ENCODE results near the gene PLB1. TPM values are rescaled to one million over a fixed set of nuclear protein-coding genes. Genes with fewer than 3 reads are reported as not detected.

Gene PLB1
- polyA plus RNA-seq, 1 experiment: 1.4 TPM

DNA sequence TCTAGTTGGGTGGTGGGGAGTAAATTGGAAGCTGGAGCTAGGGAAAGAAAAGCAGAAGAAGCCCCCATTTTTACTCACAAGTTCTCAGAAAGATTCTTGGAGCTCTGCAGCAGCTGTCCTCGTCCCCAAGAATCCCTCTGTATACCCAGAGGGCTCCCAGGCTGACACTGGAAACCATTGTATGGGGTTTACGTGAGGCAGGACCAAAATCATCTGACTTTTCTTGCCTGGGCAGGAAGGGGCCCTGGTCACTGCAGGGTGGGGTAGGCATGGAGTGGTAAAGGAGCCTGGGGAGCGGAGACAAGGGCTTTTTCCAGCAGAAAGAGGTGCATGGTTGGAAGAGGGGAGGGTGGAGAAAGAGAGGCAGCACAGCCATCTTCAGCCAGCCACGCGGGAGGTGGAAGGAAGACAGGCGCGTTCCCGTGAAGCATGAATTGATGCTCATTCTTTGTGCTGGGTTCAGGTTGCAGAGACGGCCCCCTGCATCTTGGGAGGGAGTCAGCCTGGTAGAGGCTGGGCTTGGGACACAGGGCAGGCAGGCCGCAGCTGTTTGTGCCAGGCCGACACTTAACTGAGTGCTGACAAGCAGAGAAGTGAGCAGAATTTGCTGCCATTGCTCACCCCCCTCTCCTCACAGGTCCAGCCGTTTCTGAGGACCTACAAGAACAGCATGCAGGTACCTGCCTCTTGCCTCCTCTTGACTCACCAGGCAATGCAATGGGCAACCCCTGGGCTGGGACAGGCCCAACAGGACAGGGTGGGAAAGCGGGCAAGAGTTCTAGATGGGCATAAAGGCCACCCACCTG is 94.8 kb downstream of the PLB1 start:
- POLR2A ChIA-PET: no interaction called here
- no peak overlapping the region for H3K27ac ChIP-seq (ENCODE audit: low read depth, low read length)
- no peak overlapping the region for H3K4me3 ChIP-seq (ENCODE audit: low read depth, low read length)
- no peak for DNase-seq (ENCODE audit: low read depth, low spot score)
- H3K27me3 ChIP-seq (ENCODE audit: control insufficient read depth, insufficient read depth, low read length): no peaks in the 10 kb centered on the region
- TF ChIP-seq, protein P1, sequence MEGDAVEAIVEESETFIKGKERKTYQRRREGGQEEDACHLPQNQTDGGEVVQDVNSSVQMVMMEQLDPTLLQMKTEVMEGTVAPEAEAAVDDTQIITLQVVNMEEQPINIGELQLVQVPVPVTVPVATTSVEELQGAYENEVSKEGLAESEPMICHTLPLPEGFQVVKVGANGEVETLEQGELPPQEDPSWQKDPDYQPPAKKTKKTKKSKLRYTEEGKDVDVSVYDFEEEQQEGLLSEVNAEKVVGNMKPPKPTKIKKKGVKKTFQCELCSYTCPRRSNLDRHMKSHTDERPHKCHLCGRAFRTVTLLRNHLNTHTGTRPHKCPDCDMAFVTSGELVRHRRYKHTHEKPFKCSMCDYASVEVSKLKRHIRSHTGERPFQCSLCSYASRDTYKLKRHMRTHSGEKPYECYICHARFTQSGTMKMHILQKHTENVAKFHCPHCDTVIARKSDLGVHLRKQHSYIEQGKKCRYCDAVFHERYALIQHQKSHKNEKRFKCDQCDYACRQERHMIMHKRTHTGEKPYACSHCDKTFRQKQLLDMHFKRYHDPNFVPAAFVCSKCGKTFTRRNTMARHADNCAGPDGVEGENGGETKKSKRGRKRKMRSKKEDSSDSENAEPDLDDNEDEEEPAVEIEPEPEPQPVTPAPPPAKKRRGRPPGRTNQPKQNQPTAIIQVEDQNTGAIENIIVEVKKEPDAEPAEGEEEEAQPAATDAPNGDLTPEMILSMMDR (IDR thresholded peaks at IDR 0.05; ENCODE audit: low read depth, low read length): no peak
- H3K9me3 ChIP-seq (ENCODE audit: control insufficient read depth, insufficient read depth, low read length): no peaks in the 10 kb centered on the region; the same call in 1 of the 2 replicates
- CTCF ChIA-PET: no interaction called here

DNA sequence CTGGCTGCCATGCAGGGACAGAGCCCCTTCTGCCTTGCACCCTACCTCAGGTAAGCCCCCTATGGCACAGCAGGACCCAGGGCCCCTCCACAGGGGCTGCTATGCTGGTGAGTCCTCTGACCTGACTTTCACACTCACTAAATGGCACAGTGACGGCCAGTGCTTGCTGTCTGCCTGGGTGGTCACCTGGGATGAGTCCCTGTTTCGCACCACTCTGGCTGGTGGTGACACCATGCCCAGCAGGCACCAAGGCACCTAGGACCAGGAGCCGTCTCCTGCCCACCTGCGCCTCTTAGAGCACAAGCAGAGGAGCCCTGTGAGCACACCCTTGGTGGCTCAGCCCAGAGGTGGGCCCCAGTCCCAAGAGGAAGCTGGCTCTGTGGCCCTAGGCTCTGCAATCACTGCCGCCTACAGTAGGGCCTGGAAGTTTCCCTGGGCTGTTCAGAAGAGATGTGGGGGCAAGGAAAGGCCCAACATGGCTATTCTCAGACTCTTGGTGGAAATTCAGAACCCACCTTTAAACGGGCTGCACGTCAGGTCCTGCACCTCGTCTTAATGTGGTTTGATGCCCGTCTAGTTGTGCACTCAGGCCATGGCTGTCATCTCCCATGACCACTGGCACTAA is 96.0 kb downstream of the PLB1 start:
- CTCF ChIA-PET: interaction anchor here (1.5 kb wide), 1 partner anchor 24 kb away, joined by 5 read pairs; no protein-coding TSS in a partner anchor
- POLR2A ChIA-PET: no interaction called here
- no peak for DNase-seq (ENCODE audit: low read depth, low spot score)
- TF ChIP-seq, protein P1 (IDR thresholded peaks at IDR 0.05; ENCODE audit: low read depth, low read length): no peak
- H3K27ac ChIP-seq (ENCODE audit: low read depth, low read length): no peak overlapping the region
- H3K4me3 ChIP-seq (ENCODE audit: low read depth, low read length): no peak overlapping the region
- H3K27me3 ChIP-seq (ENCODE audit: control insufficient read depth, insufficient read depth, low read length): no peaks in the 10 kb centered on the region
- no peaks in the 10 kb centered on the region; the same call in 1 of the 2 replicates for H3K9me3 ChIP-seq (ENCODE audit: control insufficient read depth, insufficient read depth, low read length)

DNA sequence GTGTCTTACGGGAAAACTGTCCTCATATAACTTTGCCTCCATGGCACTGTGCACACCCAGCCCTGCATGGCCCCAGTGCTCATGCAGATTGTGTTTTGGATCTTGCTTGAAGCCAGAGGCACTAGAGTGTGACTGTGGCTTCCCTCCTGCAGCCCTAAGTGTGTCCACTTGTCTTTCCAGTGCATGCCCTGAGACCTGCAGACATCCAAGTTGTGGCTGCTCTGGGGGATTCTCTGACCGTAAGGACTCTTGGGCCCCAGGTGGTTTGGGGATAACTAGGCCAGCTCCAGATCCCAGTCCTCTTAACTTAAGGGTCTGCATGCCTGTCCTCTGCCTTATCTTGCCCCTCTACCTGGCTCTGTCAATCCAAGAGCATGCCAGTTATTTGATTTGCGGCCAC is 96.6 kb downstream of the PLB1 start:
- H3K27me3 ChIP-seq (ENCODE audit: control insufficient read depth, insufficient read depth, low read length): no peaks in the 10 kb centered on the region
- no peak overlapping the region for H3K4me3 ChIP-seq (ENCODE audit: low read depth, low read length)
- no peak for DNase-seq (ENCODE audit: low read depth, low spot score)
- ChIA-PET POLR2A (no interaction called here), CTCF (interaction anchor here (0.6 to 4.3 kb wide), 7 partner anchors 14 to 228 kb away, joined by 3 to 51 read pairs (median 6); partner anchors contain the start of gene PPP1CB)
- no peaks in the 10 kb centered on the region; the same call in 1 of the 2 replicates for H3K9me3 ChIP-seq (ENCODE audit: control insufficient read depth, insufficient read depth, low read length)
- TF ChIP-seq, protein P1 (IDR thresholded peaks at IDR 0.05; ENCODE audit: low read depth, low read length): no peak
- no peak overlapping the region for H3K27ac ChIP-seq (ENCODE audit: low read depth, low read length)

DNA sequence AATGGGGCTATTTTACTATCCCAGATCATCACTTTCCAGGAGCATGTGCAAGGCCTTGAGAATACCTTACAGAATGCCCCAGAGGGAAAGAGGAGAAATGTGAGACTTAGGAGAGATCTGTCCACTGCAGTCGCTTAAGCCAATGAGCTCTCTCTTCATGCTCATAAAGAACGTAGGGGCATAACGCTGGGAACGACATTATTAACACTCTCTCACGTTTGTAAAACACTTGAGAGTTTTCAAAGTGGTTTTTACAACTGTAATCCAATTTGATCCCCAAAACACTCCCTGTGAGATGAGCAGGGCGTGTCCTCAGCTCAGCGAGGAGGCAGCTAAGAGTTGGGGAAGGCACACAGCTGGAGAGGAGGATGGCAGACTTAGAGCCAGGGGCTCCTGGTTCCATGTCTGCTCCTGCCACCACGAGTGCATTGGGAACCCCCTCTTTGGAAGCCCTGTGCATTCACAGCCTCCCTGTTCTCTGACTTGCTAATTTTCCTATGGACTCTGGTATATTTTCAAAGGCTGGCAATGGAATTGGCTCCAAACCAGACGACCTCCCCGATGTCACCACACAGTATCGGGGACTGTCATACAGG is 97.4 kb downstream of the PLB1 start:
- POLR2A ChIA-PET: interaction anchor here (0.7 kb wide), 1 partner anchor 116 kb away, joined by 4 read pairs; no protein-coding TSS in a partner anchor
- CTCF ChIA-PET: interaction anchor here (0.6 to 4.3 kb wide), 32 partner anchors 9 to 889 kb away, joined by 3 to 51 read pairs (median 5); partner anchors contain the start of gene PPP1CB
- DNase-seq (ENCODE audit: low read depth, low spot score): no peak

More for the DNA sequence above, 97.4 kb downstream of the PLB1 start:
- Histone ChIP-seq H3K27ac (ENCODE audit: low read depth, low read length) (no peak overlapping the region), H3K4me3 (ENCODE audit: low read depth, low read length) (no peak overlapping the region), H3K9me3 (ENCODE audit: control insufficient read depth, insufficient read depth, low read length) (no peaks in the 10 kb centered on the region; the same call in 1 of the 2 replicates), H3K27me3 (ENCODE audit: control insufficient read depth, insufficient read depth, low read length) (no peaks in the 10 kb centered on the region)
- TF ChIP-seq, protein P1 (IDR thresholded peaks at IDR 0.05; ENCODE audit: low read depth, low read length): no peak
